ENCODE measurements around the gene GBA3. TPM values are rescaled to one million over a fixed set of nuclear protein-coding genes. Genes with fewer than 3 reads are reported as not detected.

GBA3 gene
- total RNA-seq, 1 donor from 2014 or later = not detected

- DNase-seq (ENCODE audit: low read depth in 2 of 2) = no peak
Measured at GRCh38 chr4:22695029-22695428, 2.3 kb downstream of the GBA3 start.

- DNase-seq (ENCODE audit: low read depth in 2 of 2) = no peak
Measured at GRCh38 chr4:22695917-22696316, 3.2 kb downstream of the GBA3 start.

GRCh38 chr4:22703912-22704311, 11.2 kb downstream of the GBA3 start:
- no peak for DNase-seq (ENCODE audit: low read depth in 2 of 2)

- no peak for DNase-seq (ENCODE audit: low read depth in 2 of 2)
Measured at GRCh38 chr4:22707390-22707789, 14.7 kb downstream of the GBA3 start.

GRCh38 chr4:22708961-22709360, 16.2 kb downstream of the GBA3 start:
- DNase-seq (ENCODE audit: low read depth in 2 of 2) = no peak

- DNase-seq (ENCODE audit: low read depth in 2 of 2) = no peak
Measured at GRCh38 chr4:22712105-22712504, 19.4 kb downstream of the GBA3 start.

- DNase-seq (ENCODE audit: low read depth in 2 of 2) = no peak
Measured at GRCh38 chr4:22712529-22712928, 19.8 kb downstream of the GBA3 start.

- DNase-seq (ENCODE audit: low read depth in 2 of 2) = no peak
Measured at GRCh38 chr4:22713841-22714240, 21.1 kb downstream of the GBA3 start.

GRCh38 chr4:22719218-22719617, 26.5 kb downstream of the GBA3 start:
- peak in 1 of 2 donors; percentile 1 for DNase-seq (ENCODE audit: low read depth in 2 of 2)

- DNase-seq (ENCODE audit: low read depth in 2 of 2) = no peak
Measured at GRCh38 chr4:22720091-22720490, 27.4 kb downstream of the GBA3 start.

- no peak for DNase-seq (ENCODE audit: low read depth in 2 of 2)
Measured at GRCh38 chr4:22721204-22721603, 28.5 kb downstream of the GBA3 start.

- no peak for DNase-seq (ENCODE audit: low read depth in 2 of 2)
Measured at GRCh38 chr4:22730021-22730420, 37.3 kb downstream of the GBA3 start.

- no peak for DNase-seq (ENCODE audit: low read depth in 2 of 2)
Measured at GRCh38 chr4:22733816-22734215, 41.1 kb downstream of the GBA3 start.

- no peak for DNase-seq (ENCODE audit: low read depth in 2 of 2)
Measured at GRCh38 chr4:22736912-22737311, 44.2 kb downstream of the GBA3 start.

- no peak for DNase-seq (ENCODE audit: low read depth in 2 of 2)
Measured at GRCh38 chr4:22739968-22740367, 47.2 kb downstream of the GBA3 start.

GRCh38 chr4:22741744-22742143, 49.0 kb downstream of the GBA3 start:
- no peak for DNase-seq (ENCODE audit: low read depth in 2 of 2)

GRCh38 chr4:22743290-22743689, 50.6 kb downstream of the GBA3 start:
- DNase-seq (ENCODE audit: low read depth in 2 of 2) = no peak

- no peak for DNase-seq (ENCODE audit: low read depth in 2 of 2)
Measured at GRCh38 chr4:22744478-22745062, 51.8 kb downstream of the GBA3 start.

- no peak for DNase-seq (ENCODE audit: low read depth in 2 of 2)
Measured at GRCh38 chr4:22745234-22745633, 52.5 kb downstream of the GBA3 start.

GRCh38 chr4:22754116-22754515, 61.4 kb downstream of the GBA3 start:
- no peak for DNase-seq (ENCODE audit: low read depth in 2 of 2)

- no peak for DNase-seq (ENCODE audit: low read depth in 2 of 2)
Measured at GRCh38 chr4:22762548-22762947, 69.8 kb downstream of the GBA3 start.

GRCh38 chr4:22764183-22764582, 71.4 kb downstream of the GBA3 start:
- no peak for DNase-seq (ENCODE audit: low read depth in 2 of 2)

GRCh38 chr4:22766068-22766467, 73.3 kb downstream of the GBA3 start:
- DNase-seq (ENCODE audit: low read depth in 2 of 2) = no peak

- no peak for DNase-seq (ENCODE audit: low read depth in 2 of 2)
Measured at GRCh38 chr4:22778547-22779163, 85.9 kb downstream of the GBA3 start.
